Limb (tissue), 2 donors: Measurements from ENCODE around the gene TRAK1.

Experiments
- DNase-seq, 2 donors: peaks; one replicate each; pipeline ENCODE4 v3.0.0-alpha.2; 2016; ENCODE audit errors: extremely low spot score in 2 of 2

Gene TRAK1

GRCh38 chr3:42204867-42205599 is 113.9 kb downstream of the TRAK1 start:
- no peak for DNase-seq

GRCh38 chr3:42205800-42206514 is 114.8 kb downstream of the TRAK1 start:
- DNase-seq, result no peak

DNA sequence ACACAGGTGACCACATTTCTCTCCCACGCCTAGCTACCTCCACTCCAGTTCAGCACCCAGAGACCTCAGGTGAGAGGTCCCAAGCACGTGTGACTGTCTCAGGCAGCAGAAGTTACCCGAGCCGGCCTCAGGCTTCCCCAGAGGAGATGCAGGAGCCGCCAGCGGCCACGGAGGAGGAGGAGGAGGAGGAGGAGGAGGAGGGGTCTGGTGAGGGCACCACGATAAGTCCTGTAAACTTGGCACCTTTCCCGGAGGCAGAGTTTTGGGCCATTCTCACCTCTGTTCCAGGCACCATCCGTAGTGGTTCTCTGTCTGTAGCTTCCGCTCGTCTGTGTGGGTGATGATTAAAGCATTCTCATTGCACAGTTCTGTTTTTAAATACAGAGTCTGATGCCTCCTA is 118.8 kb downstream of the TRAK1 start:
- no peak for DNase-seq

GRCh38 chr3:42210726-42211125 is 119.6 kb downstream of the TRAK1 start:
- no peak for DNase-seq

DNA sequence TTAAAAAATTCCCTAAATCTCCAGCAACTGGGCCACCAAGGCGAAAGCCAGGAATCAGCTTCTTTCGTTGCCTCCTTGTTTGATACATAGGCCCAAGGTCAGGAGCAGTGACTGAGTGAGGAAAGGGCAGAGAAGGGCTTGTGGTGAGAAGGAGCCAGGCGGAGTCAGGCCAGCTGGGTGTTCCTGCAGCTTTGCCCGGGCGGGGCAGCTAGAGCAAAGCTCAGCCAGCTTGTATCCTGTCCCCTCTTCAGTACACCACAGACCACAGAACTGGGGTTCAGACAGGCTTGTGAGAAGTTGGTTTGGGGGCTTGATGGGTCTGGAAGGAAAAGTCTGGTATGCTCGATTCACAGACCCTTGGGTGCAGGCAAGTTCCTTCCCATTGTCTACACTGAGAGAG is 122.3 kb downstream of the TRAK1 start:
- DNase-seq, result no peak

DNA sequence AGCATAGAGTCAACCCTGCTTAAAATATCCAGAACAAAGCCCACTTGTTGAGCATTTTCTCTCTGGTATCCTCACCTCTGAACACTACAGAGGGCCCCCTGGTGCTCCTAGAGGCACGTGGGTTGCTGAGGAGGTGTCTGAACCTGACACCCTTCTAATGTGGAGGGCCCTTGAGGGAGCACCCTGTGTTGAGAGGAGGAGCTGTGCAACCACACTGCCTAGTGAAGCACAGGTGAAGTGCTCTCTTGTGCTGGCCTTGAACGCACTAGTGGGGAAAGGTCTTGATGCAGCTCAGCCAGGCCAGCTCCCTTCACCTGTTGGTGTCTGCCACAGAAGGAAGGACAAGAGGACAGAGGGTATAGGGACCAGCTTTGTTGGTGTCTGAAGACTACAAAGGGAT is 122.9 kb downstream of the TRAK1 start:
- no peak for DNase-seq

- no peak for DNase-seq
Observed at GRCh38 chr3:42214565-42215283, 123.6 kb downstream of the TRAK1 start.

DNA sequence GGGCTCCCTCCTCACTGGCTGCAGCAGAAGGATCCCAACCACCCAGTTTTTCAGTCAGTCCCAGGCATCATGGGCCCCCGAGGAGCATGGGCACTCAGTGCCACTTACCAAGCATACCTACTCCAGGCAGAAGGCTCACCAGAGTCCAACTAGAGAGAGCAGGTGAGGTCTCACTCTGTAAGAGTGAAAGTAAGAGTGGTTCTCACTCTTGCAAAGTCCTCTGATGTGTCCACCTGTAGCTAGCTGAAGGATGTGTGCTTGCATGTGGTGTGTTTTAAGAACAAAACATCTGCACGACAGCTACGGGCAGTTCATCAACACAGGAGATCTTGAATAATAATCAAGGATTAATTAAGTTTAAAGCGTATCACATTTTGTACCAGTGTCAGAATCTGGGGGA is 125.1 kb downstream of the TRAK1 start:
- no peak for DNase-seq

DNA sequence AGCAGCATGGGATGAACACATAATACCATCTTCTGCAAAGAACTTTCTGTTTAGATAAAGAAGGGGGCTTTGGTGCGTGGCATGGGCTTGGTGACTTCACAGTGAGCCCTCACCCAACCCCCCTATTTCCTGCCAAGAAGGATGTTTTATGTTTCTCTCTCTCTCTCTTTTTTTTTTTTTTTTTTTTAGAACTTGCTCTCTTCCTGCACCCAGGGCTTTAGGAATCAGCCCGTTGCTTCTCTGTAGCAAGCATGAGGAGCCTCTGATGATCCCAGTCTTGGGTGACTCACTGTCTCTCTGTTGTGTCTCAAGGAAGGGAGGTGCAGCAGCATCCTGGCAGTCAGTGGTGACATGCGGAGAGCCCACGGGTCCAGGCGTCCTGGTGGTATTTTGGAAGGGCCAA is 125.8 kb downstream of the TRAK1 start:
- DNase-seq, result no peak

DNA sequence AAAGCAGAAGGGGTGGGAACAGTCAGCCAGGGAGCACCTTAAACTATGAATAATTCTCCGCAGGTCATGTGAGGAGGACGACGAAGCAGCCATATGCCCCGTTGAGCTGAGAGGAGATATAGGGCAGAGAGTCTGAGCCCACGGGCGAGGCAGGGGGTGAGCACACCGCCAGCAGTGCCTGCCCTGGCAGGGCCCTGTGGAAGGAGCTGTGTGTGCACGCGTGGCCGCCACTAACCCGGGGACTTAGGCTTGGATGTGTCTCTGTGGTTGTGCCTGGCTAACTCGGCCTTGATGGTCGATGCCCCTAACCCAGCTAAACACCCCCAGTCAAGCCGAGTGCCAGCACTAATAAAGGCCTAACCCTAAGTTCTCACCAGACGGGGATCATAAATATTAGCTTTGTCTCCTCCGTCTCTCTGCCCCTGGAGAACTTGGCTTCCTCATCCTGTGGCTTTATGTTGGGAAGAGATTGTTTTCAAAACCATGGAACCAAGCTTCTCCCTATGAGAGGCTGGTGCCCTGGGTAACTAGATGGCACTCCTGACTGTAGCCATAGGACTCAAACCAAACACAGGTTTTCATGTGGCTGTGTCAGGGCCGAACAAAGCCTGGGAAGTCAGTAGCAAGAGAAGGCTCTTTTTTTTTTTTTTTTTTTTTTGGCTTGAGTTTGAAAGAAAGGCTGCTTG is 129.4 kb downstream of the TRAK1 start:
- no peak for DNase-seq

- DNase-seq, result no peak
Observed at GRCh38 chr3:42222942-42223693, 132.0 kb downstream of the TRAK1 start.

DNA sequence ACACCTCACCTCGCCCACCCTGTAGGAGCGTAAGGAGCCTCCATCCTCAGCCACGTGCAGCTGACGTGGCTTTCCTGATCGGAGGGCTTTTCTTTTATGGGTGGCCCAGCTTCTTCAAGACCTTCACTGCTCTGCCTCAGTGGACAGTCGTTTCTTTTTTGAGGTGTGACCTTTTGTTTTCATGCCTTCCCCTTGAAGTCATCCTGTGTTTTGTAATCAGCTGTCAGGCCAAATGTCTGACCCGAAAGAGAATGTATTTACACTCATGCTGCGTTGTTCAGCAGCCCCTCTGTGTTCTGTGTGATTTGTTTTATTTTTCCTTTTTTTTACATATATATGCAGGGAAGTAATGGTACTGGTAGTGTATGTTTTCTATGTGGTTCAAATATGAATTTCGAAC is 133.0 kb downstream of the TRAK1 start:
- no peak for DNase-seq

- DNase-seq, result no peak
Observed at GRCh38 chr3:42224658-42225421, 133.7 kb downstream of the TRAK1 start.

GRCh38 chr3:42225486-42226363 is 134.6 kb downstream of the TRAK1 start:
- DNase-seq, result no peak

DNA sequence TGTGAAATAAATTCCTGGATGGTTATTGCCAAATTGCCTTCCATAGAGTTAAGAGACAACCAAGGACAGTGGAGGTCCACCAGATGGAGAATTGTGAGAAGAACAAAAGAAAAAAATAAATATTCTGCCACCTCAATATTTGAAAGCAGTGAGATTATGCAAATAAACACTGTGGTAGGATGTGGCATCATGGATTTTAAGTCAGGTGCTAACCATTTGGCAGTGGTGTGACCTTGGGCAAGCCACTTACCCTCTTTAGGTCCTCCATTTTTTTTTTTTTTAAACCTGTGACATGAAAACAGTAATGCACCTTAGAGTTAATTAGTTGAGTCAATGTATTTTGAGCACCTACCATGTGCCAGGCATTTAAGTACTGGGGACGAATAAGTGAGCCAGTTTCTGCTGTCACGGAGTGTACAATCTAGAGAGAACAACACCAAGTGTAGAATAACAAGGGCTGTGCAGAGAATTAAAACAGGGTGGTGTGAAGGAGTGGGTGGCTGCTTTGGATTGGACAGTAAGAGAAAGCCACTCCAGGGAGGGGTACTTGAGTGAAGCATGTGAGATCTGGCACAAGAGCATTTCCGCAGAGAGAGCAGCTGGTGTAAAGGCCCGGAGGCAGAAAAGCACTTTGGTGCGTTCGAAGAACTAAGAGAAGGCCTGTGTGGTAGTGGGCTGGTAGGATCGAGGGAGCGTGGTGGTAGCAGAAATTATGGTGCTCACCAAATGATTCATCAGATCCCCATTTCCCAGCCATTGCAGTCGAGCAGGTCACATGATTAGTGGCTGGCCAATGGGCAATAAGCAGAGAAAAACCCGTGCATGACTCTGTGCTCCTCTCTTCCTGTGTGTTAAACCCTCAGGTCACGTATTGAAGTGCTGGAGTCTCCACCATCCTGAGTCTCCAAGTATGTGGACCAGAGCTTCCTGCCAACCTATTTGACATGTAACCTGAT is 135.6 kb downstream of the TRAK1 start:
- DNase-seq, result no peak

GRCh38 chr3:42228796-42229195 is 137.6 kb downstream of the TRAK1 start:
- DNase-seq, result no peak

GRCh38 chr3:42229266-42229941 is 138.2 kb downstream of the TRAK1 start:
- DNase-seq, result no peak
